OCI-LY1 (cell line): ENCODE measurements around the gene SLC37A1.

Experiments
- H2AFZ ChIP-seq: fragments of 200-600 bp; sonication (generic), shearing (Covaris generic); 2 replicates; pipeline ENCODE4 v1.6.0; 2014; ENCODE audit warnings: antibody characterized with exemption, mild to moderate bottlenecking, low read length
- H3F3A ChIP-seq: fragments of 200-600 bp; sonication (generic), shearing (Covaris generic); 2 replicates; pipeline ENCODE4 v1.6.0; 2014; ENCODE audit warnings: mild to moderate bottlenecking, antibody characterized with exemption, low read length, moderate library complexity; ENCODE audit not compliant: insufficient read depth
- H3K27ac ChIP-seq: fragments of 200-600 bp; sonication (generic); 2 replicates; pipeline ENCODE4 v1.5.1; 2014; ENCODE audit warnings: low read length, mixed run types, mild to moderate bottlenecking, low read depth; ENCODE audit not compliant: poor library complexity, severe bottlenecking
- H3K27me3 ChIP-seq: fragments of 200-600 bp; sonication (generic); 2 replicates; pipeline ENCODE4 v1.6.0; 2014; ENCODE audit warnings: antibody characterized with exemption, mild to moderate bottlenecking, low read length, moderate library complexity; ENCODE audit not compliant: insufficient read depth
- H3K36me3 ChIP-seq: fragments of 200-600 bp; sonication (generic); 2 replicates; pipeline ENCODE4 v1.6.1; 2014; ENCODE audit warnings: mild to moderate bottlenecking, antibody characterized with exemption, low read length, moderate library complexity, mixed read lengths; ENCODE audit not compliant: insufficient read depth
- H3K4me1 ChIP-seq: fragments of 200-600 bp; sonication (generic); 2 replicates; pipeline ENCODE4 v1.5.1; 2014; ENCODE audit warnings: mild to moderate bottlenecking, low read length, moderate library complexity; ENCODE audit not compliant: insufficient read depth, severe bottlenecking
- H3K4me2 ChIP-seq: fragments of 200-600 bp; sonication (generic), shearing (Covaris generic); 2 replicates; pipeline ENCODE4 v1.6.1; 2014; ENCODE audit warnings: low read length
- H3K4me3 ChIP-seq: fragments of 200-600 bp; sonication (generic); 2 replicates; pipeline ENCODE4 v1.5.1; 2014; ENCODE audit warnings: low read length, low read depth, mild to moderate bottlenecking, mixed read lengths; ENCODE audit not compliant: poor library complexity, severe bottlenecking
- H3K79me2 ChIP-seq: fragments of 200-600 bp; shearing (Covaris generic); 2 replicates; pipeline ENCODE4 v1.6.1; 2016; ENCODE audit warnings: mixed run types, low read length, mixed read lengths; ENCODE audit not compliant: insufficient read depth
- H3K9ac ChIP-seq: fragments of 200-600 bp; sonication (generic), shearing (Covaris generic); 2 replicates; pipeline ENCODE4 v1.6.1; 2014; ENCODE audit warnings: mild to moderate bottlenecking, low read length, mixed read lengths
- H3K9me2 ChIP-seq: fragments of 200-600 bp; sonication (generic), shearing (Covaris generic); 2 replicates; pipeline ENCODE4 v1.6.1; 2014; ENCODE audit warnings: low read depth, mild to moderate bottlenecking, low read length, mixed read lengths
- H3K9me3 ChIP-seq: fragments of 200-600 bp; shearing (Covaris generic); 2 replicates; pipeline ENCODE4 v1.6.1; 2014; ENCODE audit warnings: low read length, mixed read lengths
- H4K20me1 ChIP-seq: fragments of 200-600 bp; sonication (generic), shearing (Covaris generic); 2 replicates; pipeline ENCODE4 v1.6.0; 2016; ENCODE audit warnings: mild to moderate bottlenecking, low read length; ENCODE audit not compliant: insufficient read depth
- CTCF ChIP-seq: fragments of 200-600 bp; sonication (generic), shearing (Covaris generic); IDR thresholded peaks from 2 replicates; pipeline ENCODE4 v1.5.1; 2017; ENCODE audit warnings: mild to moderate bottlenecking, antibody characterized with exemption, low read length, moderate library complexity, mixed read lengths
- EZH2 ChIP-seq: fragments of 200-600 bp; sonication (generic), shearing (Covaris generic); IDR thresholded peaks from 2 replicates; pipeline ENCODE4 v1.8.0; 2017; ENCODE audit warnings: borderline replicate concordance, mixed run types, mild to moderate bottlenecking, antibody characterized with exemption, low read length, moderate library complexity, mixed read lengths

The SLC37A1 gene

GRCh38 chr21:42546433-42546832 is 32.8 kb downstream of the SLC37A1 start:
- H3K9me2 ChIP-seq: no peaks in the 10 kb centered on the region
- H3K27me3 ChIP-seq: no peaks in the 10 kb centered on the region

GRCh38 chr21:42547001-42547905 is 33.6 kb downstream of the SLC37A1 start:
- H3K4me1 ChIP-seq: peaks cover 11% of the 10 kb centered on the region
- no peaks in the 10 kb centered on the region for H4K20me1 ChIP-seq
- H3K4me3 ChIP-seq: no peak overlapping the region
- TF ChIP-seq CTCF (no peak), EZH2 (no peak)
- no peak overlapping the region for H3K4me2 ChIP-seq
- H3K27ac ChIP-seq: no peak overlapping the region
- peaks cover 49% of the 10 kb centered on the region for H3K36me3 ChIP-seq
- no peak overlapping the region for H2AFZ ChIP-seq
- H3K9me3 ChIP-seq: no peaks in the 10 kb centered on the region
- no peaks in the 10 kb centered on the region for H3K79me2 ChIP-seq
- H3K9me2 ChIP-seq: no peaks in the 10 kb centered on the region
- no peaks in the 10 kb centered on the region for H3F3A ChIP-seq
- no peak overlapping the region for H3K9ac ChIP-seq
- no peaks in the 10 kb centered on the region for H3K27me3 ChIP-seq

More at GRCh38 chr21:42546433-42546832, 32.8 kb downstream of the SLC37A1 start:
- Histone ChIP-seq H3K27ac (no peak overlapping the region), H3K4me1 (peaks cover 11% of the 10 kb centered on the region), H4K20me1 (no peaks in the 10 kb centered on the region), H3K36me3 (peaks cover 49% of the 10 kb centered on the region), H2AFZ (no peak overlapping the region), H3F3A (no peaks in the 10 kb centered on the region), H3K4me3 (no peak overlapping the region), H3K4me2 (no peak overlapping the region), H3K9me3 (no peaks in the 10 kb centered on the region), H3K79me2 (no peaks in the 10 kb centered on the region), H3K9ac (no peak overlapping the region)
- no peak for TF ChIP-seq CTCF
- TF ChIP-seq EZH2: no peak

- Histone ChIP-seq H3K9ac (no peak overlapping the region), H3K9me3 (no peaks in the 10 kb centered on the region), H3K36me3 (peaks cover 48% of the 10 kb centered on the region), H4K20me1 (no peaks in the 10 kb centered on the region), H3K79me2 (no peaks in the 10 kb centered on the region), H3K27me3 (no peaks in the 10 kb centered on the region), H3K9me2 (no peaks in the 10 kb centered on the region), H2AFZ (no peak overlapping the region), H3K27ac (no peak overlapping the region), H3K4me1 (peaks cover 11% of the 10 kb centered on the region), H3K4me2 (no peak overlapping the region), H3K4me3 (no peak overlapping the region), H3F3A (no peaks in the 10 kb centered on the region)
- TF ChIP-seq CTCF (no peak), EZH2 (no peak)
Measured at GRCh38 chr21:42547906-42548365, 34.3 kb downstream of the SLC37A1 start.
